K562 (cell line): ENCODE data around the gene PRR7. TPM values are rescaled to one million over a fixed set of nuclear protein-coding genes. Genes with fewer than 3 reads are reported as not detected.

Experiments used
- BRF1 ChIP-seq: IDR thresholded peaks from 3 replicates; pipeline ENCODE4 v1.6.1; 2011; ENCODE audit warnings: borderline replicate concordance, mild to moderate bottlenecking; ENCODE audit not compliant: insufficient read length; ENCODE audit errors: extremely low read depth
- KDM1A ChIP-seq, 2 experiments: fragments of 450-650 bp; IDR thresholded peaks; 2 replicates each; pipeline ENCODE4 v1.6.1; 2016; ENCODE audit warnings: mild to moderate bottlenecking in 2 of 2
- KLF13 ChIP-seq: fragments of 450-650 bp; IDR thresholded peaks from 2 replicates; pipeline ENCODE4 v1.6.1; 2016; ENCODE audit warnings: missing genetic modification characterization, low read depth, mild to moderate bottlenecking, missing compliant biosample characterization, moderate library complexity, borderline replicate concordance
- MTA2 ChIP-seq: fragments of 450-650 bp; IDR thresholded peaks from 2 replicates; pipeline ENCODE4 v1.6.1; 2016; ENCODE audit warnings: low read depth
- NBN ChIP-seq: fragments of 450-650 bp; IDR thresholded peaks from 2 replicates; pipeline ENCODE4 v1.6.1; 2016; ENCODE audit warnings: low read depth, mild to moderate bottlenecking
- PREB ChIP-seq: sonication (generic); formaldehyde crosslinking; IDR thresholded peaks from 2 replicates; pipeline ENCODE4 v1.8.1; 2023; ENCODE audit warnings: mild to moderate bottlenecking, missing genetic modification reagents
- RAD51 ChIP-seq: fragments of 450-650 bp; IDR thresholded peaks from 2 replicates; pipeline ENCODE4 v1.7.1; 2016; ENCODE audit warnings: low read depth, mild to moderate bottlenecking, borderline replicate concordance
- SMARCC2 ChIP-seq: fragments of 450-650 bp; IDR thresholded peaks from 2 replicates; pipeline ENCODE4 v1.6.1; 2017; ENCODE audit warnings: antibody characterized with exemption, moderate library complexity, mild to moderate bottlenecking, low read depth
- SNIP1 ChIP-seq: fragments of 450-650 bp; IDR thresholded peaks from 2 replicates; pipeline ENCODE4 v1.7.1; 2017; ENCODE audit warnings: low read depth, mild to moderate bottlenecking
- SNRNP70 ChIP-seq: fragments of 200-400 bp; formaldehyde crosslinking; optimal IDR thresholded peaks from 2 replicates; pipeline ENCODE3; 2017; ENCODE audit warnings: low read depth, low read length
- TAF9B ChIP-seq: fragments of 450-650 bp; IDR thresholded peaks from 2 replicates; pipeline ENCODE4 v1.6.1; 2018; ENCODE audit warnings: mild to moderate bottlenecking; ENCODE audit not compliant: partially characterized antibody
- TEAD4 ChIP-seq, 2 experiments: sonication (generic) in 1 of 2; formaldehyde crosslinking in 1 of 2; IDR thresholded peaks; 2 replicates each; pipeline versions ENCODE4 v1.6.1 to v1.8.0; 2012 to 2022; ENCODE audit warnings: borderline replicate concordance in 1 of 2, inconsistent platforms in 1 of 2, low read length in 1 of 2, mild to moderate bottlenecking in 1 of 2, missing genetic modification reagents in 1 of 2
- ZBTB2 ChIP-seq: fragments of 450-650 bp; IDR thresholded peaks from 2 replicates; pipeline ENCODE4 v1.6.1; 2016; ENCODE audit warnings: antibody characterized with exemption
- ZBTB7A ChIP-seq: IDR thresholded peaks from 2 replicates; pipeline ENCODE4 v1.6.1; 2011; ENCODE audit warnings: low read depth, mild to moderate bottlenecking, low read length, moderate library complexity, borderline replicate concordance; ENCODE audit not compliant: control insufficient read depth
- ZNF79 ChIP-seq: fragments of 250-450 bp; sonication (Bioruptor Pico); IDR thresholded peaks from 2 replicates; pipeline ENCODE4 v1.4.0; 2020; ENCODE audit warnings: low read depth, mild to moderate bottlenecking, moderate library complexity
- polyA plus RNA-seq, 8 experiments: library from polyadenylated mRNA; depleted of rRNA in 4 of 8; stranded (reverse) in 5 of 8; unstranded in 3 of 8; fragments of >200 nt; fragmentation: Nextera tagmentation in 2 of 8; fragmentation: Illumina TruSeq in 1 of 8; extraction: Ambion mirVana in 2 of 8; extraction: Trizol in 1 of 8; gene quantifications; 2 replicates each; pipeline versions ENCODE4 v1.2.1 to v1.2.3, GENCODE V29; 2011 to 2014; ENCODE audit warnings: inconsistent platforms in 1 of 8, missing spikeins in 1 of 8
- total RNA-seq, 7 experiments: library from RNA; depleted of rRNA in 6 of 7; stranded (reverse); fragments of >200 nt in 6 of 7; fragmentation: Illumina TruSeq in 2 of 7; extraction: Trizol in 2 of 7; gene quantifications; 2 replicates each; pipeline versions ENCODE4 v1.2.1 to v1.2.3, GENCODE V29; 2011 to 2021; ENCODE audit warnings: low replicate concordance in 1 of 7

PRR7 gene
- total and polyA plus RNA-seq, 9 of the 15 experiments (the other 6 are each of a cell fraction or from before 2014, with no cell fraction given), result 0.80 to 11.3 (median 10.4) TPM; not detected in 4

- TF ChIP-seq TAF9B (no peak), SNRNP70 (no peak), SMARCC2 (no peak), ZNF79 (CRISPR knock-in tag) (no peak), TEAD4 (IDR thresholded peaks at IDR 0.05; ENCODE audit: low read length) (peak; percentile 36), TEAD4 (CRISPR knock-in tag; IDR thresholded peaks at IDR 0.05; ENCODE audit: borderline replicate concordance) (no peak), KLF13 (0 out of 2 replicates have a peak, but pooled peaks have one; percentile 50), ZBTB2 (no peak), MTA2 (0 out of 2 replicates have a peak, but pooled peaks have one; percentile 17), RAD51 (no peak), NBN (peak; percentile 30; the same call in 1 of the 2 replicates), PREB (CRISPR knock-in tag) (no peak), ZBTB7A (peak; percentile 89), BRF1 (no peak), KDM1A (IDR thresholded peaks at IDR 0.05) (peak; percentile 95 to 99), SNIP1 (no peak)
These were observed 50.8 kb downstream of the PRR7 start, which contains the start of gene PDLIM7 (continued) for GRCh38 chr5:177497292-177498012.
